ENCODE data around the gene CCT3.
A peak's percentile ranks its signal among the peaks of the same experiment; 100 is the strongest.

The CCT3 gene

DNA sequence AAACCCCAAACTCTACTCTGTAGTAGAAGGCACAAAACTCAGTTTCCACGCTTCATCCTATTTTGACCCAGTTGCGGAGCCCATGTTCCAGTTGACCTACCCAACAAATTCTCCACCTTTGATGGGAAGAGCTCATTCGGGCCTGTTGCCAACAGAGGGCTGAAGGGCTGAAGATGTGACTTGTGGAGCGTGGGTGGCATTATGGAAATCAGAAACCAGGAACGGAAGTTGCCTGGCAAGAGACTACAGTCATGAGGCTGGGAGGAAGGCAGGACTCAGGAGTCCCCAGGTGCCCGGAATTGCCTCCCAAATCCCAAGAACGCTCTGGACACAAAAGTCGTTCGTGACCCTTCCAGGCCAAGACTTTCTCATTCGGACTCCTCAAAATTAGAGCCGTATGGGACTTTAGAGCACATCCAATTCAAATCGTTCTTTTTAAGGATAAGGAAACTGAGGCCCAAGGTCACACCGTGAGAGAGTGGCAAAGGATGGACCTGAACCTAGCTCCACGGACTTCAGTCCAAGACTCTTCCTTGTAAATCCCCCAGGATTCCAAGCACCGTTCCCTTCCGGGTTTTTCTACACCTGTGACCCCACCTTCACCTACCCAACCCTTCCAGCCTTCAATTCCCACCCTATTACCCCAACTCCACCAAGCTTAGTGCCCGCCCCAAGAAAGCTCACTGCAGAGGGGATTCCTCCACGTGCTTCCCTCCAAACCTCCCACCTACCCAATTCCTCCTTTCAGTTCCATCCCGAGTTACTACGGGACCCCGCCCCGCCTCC is 56.2 kb downstream of the CCT3 start:
- DNase-seq (ENCODE audit: low read depth) = peak; percentile 48
- no peak for TF ChIP-seq CTCF (IDR thresholded peaks at IDR 0.05; ENCODE audit: insufficient read depth, low read depth, low read length, missing control alignments)

GRCh38 chr1:156281281-156281680 is 56.8 kb downstream of the CCT3 start:
- H3K4me3 ChIP-seq (ENCODE audit: low read depth, low read length) = peak overlapping the region; percentile 76
- peak; percentile 75 for DNase-seq (ENCODE audit: low read depth)
- peak; percentile 4 for TF ChIP-seq CTCF (IDR thresholded peaks at IDR 0.05; ENCODE audit: insufficient read depth, low read depth, low read length, missing control alignments)

More for the DNA sequence above, 56.2 kb downstream of the CCT3 start:
- H3K4me3 ChIP-seq (ENCODE audit: low read depth, low read length) = peak overlapping the region; percentile 76

- no peak for DNase-seq (ENCODE audit: low read depth)
- H3K4me3 ChIP-seq (ENCODE audit: low read depth, low read length) = no peak overlapping the region
- TF ChIP-seq CTCF (IDR thresholded peaks at IDR 0.05; ENCODE audit: insufficient read depth, low read depth, low read length, missing control alignments) = no peak
Observed at GRCh38 chr1:156279837-156280236, 58.3 kb downstream of the CCT3 start.

GRCh38 chr1:156276966-156277381 is 61.1 kb downstream of the CCT3 start:
- no peak for DNase-seq (ENCODE audit: low read depth)
- TF ChIP-seq CTCF (IDR thresholded peaks at IDR 0.05; ENCODE audit: insufficient read depth, low read depth, low read length, missing control alignments) = no peak
- no peak overlapping the region for H3K4me3 ChIP-seq (ENCODE audit: low read depth, low read length)

DNA sequence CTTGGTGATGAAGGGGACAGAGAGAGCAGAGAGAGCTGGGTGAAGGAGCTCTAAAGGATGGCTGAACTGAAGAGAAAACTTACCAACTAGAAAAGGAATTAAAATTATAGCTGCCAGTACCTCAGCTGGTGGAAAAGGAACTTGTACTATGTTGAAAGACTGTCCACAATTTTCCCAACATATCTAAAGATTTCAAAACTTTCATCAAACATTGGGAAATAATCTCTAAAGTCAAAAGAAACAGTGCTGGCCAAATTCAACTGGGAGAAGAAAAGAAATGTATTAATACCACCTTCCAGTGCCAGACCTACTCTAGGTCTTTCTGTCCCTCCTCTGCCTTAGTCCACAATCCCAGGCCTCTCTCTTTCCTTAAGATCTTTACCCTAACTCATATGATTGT is 61.6 kb downstream of the CCT3 start:
- DNase-seq (ENCODE audit: low read depth) = no peak
- H3K4me3 ChIP-seq (ENCODE audit: low read depth, low read length) = no peak overlapping the region
- TF ChIP-seq CTCF (IDR thresholded peaks at IDR 0.05; ENCODE audit: insufficient read depth, low read depth, low read length, missing control alignments) = no peak

GRCh38 chr1:156270314-156270713 is 67.8 kb downstream of the CCT3 start:
- no peak for DNase-seq (ENCODE audit: low read depth)
- H3K4me3 ChIP-seq (ENCODE audit: low read depth, low read length) = no peak overlapping the region
- no peak for TF ChIP-seq CTCF (IDR thresholded peaks at IDR 0.05; ENCODE audit: insufficient read depth, low read depth, low read length, missing control alignments)

- TF ChIP-seq CTCF (IDR thresholded peaks at IDR 0.05; ENCODE audit: insufficient read depth, low read depth, low read length, missing control alignments) = no peak
- no peak overlapping the region for H3K4me3 ChIP-seq (ENCODE audit: low read depth, low read length)
- DNase-seq (ENCODE audit: low read depth) = no peak
Observed at GRCh38 chr1:156268336-156268735, 69.8 kb downstream of the CCT3 start.
